Hepatocyte (in vitro differentiated cells): Measurements from ENCODE around the gene SNAPC2. TPM values are rescaled to one million over a fixed set of nuclear protein-coding genes. Genes with fewer than 3 reads are reported as not detected.
"Not testable (repeated sequence)": the region's sequence is repeated elsewhere in the genome, so short reads cannot be mapped to it uniquely, and the experiment has no call there.

Experiments
- DNase-seq: peaks from one replicate; pipeline ENCODE4 v3.0.0-alpha.2; 2016; ENCODE audit warnings: low spot score
- H2AFZ ChIP-seq: fragments of 200-600 bp; sonication (generic); 2 replicates; pipeline ENCODE4 v1.6.0; 2016; ENCODE audit warnings: antibody characterized with exemption, mild to moderate bottlenecking
- H3K27ac ChIP-seq: fragments of 200-600 bp; sonication (generic); 2 replicates; pipeline ENCODE4 v1.5.1; 2016; ENCODE audit warnings: mild to moderate bottlenecking
- H3K27me3 ChIP-seq: fragments of 200-600 bp; sonication (generic); 2 replicates; pipeline ENCODE4 v1.6.1; 2016
- H3K36me3 ChIP-seq: fragments of 200-600 bp; sonication (generic); replicated peaks from 2 replicates; pipeline ENCODE4 v1.5.1; 2016; ENCODE audit warnings: low read depth; ENCODE audit not compliant: insufficient read depth
- H3K4me1 ChIP-seq: fragments of 200-600 bp; sonication (generic); 2 replicates; pipeline ENCODE4 v1.5.1; 2016; ENCODE audit warnings: mild to moderate bottlenecking, moderate library complexity; ENCODE audit not compliant: insufficient read depth
- H3K4me2 ChIP-seq: fragments of 200-600 bp; sonication (generic); 2 replicates; pipeline ENCODE4 v1.6.0; 2016
- H3K4me3 ChIP-seq: fragments of 200-600 bp; sonication (generic); 2 replicates; pipeline ENCODE4 v1.5.1; 2016; ENCODE audit warnings: mild to moderate bottlenecking
- H3K79me2 ChIP-seq: fragments of 200-600 bp; sonication (generic); 2 replicates; pipeline ENCODE4 v1.6.0; 2017; ENCODE audit warnings: mild to moderate bottlenecking
- H3K9me2 ChIP-seq: fragments of 200-600 bp; sonication (generic); replicated peaks from 2 replicates; pipeline ENCODE4 v1.6.0; 2017; ENCODE audit warnings: mild to moderate bottlenecking; ENCODE audit not compliant: insufficient read depth
- H3K9me3 ChIP-seq: fragments of 200-600 bp; sonication (generic); 2 replicates; pipeline ENCODE4 v1.5.1; 2016; ENCODE audit warnings: low read depth, mild to moderate bottlenecking
- H4K20me1 ChIP-seq: fragments of 200-600 bp; sonication (generic); 2 replicates; pipeline ENCODE4 v1.6.0; 2016; ENCODE audit warnings: mild to moderate bottlenecking; ENCODE audit not compliant: insufficient read depth, poor library complexity, severe bottlenecking
- EZH2 ChIP-seq: fragments of 200-600 bp; sonication (generic); IDR thresholded peaks from 2 replicates; pipeline ENCODE4 v1.6.1; 2016; ENCODE audit warnings: antibody characterized with exemption, mild to moderate bottlenecking, borderline replicate concordance
- EZH2phosphoT487 ChIP-seq: fragments of 200-600 bp; sonication (generic); IDR thresholded peaks from one replicate; pipeline ENCODE4 v1.6.1; 2018; ENCODE audit warnings: antibody characterized with exemption, mild to moderate bottlenecking, low read depth, moderate library complexity; ENCODE audit not compliant: unreplicated experiment, severe bottlenecking
- WGBS: methylation state at CpG from one replicate; pipeline ENCODE4 v1.1.6; 2016; ENCODE audit warnings: low lambda C conversion rate; ENCODE audit errors: missing lambda C conversion rate; 5-methylcytosine and 5-hydroxymethylcytosine counted together
- polyA plus RNA-seq: library from polyadenylated mRNA; unstranded; fragments of >200 nt; fragmentation: Nextera tagmentation; extraction: Ambion mirVana; gene quantifications from 2 replicates; pipeline ENCODE4 v1.2.1, GENCODE V29; 2016
- total RNA-seq: library from RNA; depleted of rRNA; stranded (reverse); fragments of >200 nt; gene quantifications from 2 replicates; pipeline ENCODE4 v1.2.3, GENCODE V29; 2014
- TF ChIP-seq, protein P1 (sequence below): fragments of 200-600 bp; sonication (generic); IDR thresholded peaks from 2 replicates; pipeline ENCODE4 v1.5.1; 2016; ENCODE audit warnings: antibody characterized with exemption, mild to moderate bottlenecking; ENCODE audit not compliant: poor library complexity

Gene SNAPC2
- total and polyA plus RNA-seq, 2 experiments from 2014 or later, result 11.8 to 17.5 TPM

DNA sequence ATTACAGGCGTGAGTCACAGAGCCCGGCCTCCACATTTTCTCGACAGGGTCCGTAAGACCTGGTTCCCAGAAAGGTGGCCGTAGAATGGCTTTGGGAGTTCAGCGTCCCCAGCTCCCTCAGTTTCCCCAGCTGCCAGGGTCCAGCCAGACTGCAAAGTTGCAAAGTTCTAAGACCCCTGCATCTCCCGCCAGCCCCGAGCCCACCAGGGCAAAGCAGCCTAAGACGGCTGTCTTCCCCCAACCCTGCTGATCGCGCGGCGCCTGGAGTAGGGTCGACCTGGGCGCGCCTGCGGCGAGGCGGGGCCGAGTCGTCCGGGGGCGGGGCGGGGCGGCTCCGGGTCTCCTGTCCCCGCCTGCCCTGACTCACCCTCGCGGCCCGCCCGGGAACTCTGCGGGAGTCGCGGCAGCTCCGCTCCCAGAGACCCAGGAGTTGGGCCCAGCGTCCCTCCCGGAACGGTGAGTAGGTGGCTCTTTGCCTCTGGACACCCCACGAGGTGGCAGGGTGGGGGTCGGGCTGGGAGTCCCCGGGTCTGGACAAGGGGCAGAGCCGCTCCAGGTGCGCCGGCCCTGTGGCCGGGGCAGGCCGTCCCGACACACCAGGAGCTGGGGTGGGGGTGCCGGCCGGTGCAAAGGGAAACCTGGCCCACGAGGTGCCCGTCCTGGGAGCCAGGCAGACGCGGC is 31.9 kb upstream of the SNAPC2 start, which contains the start of gene LRRC8E:
Gene LRRC8E (plus strand): TSS at position 366 of the 681 bp plus-strand sequence. CDS start 7,094 bp downstream, outside the sequence.
- no peak within 1 kb of the TSS for H3K27ac ChIP-seq
- H3K9me3 ChIP-seq, result no peaks in the 10 kb centered on the region
- H3K9me2 ChIP-seq, result no peaks in the 10 kb centered on the region
- peak within 1 kb of the TSS; percentile 84 for H2AFZ ChIP-seq
- 14% methylated on average over 34 of the region's 53 CpGs for WGBS
- no peaks in the 10 kb centered on the region for H3K36me3 ChIP-seq
- TF ChIP-seq, protein P1, sequence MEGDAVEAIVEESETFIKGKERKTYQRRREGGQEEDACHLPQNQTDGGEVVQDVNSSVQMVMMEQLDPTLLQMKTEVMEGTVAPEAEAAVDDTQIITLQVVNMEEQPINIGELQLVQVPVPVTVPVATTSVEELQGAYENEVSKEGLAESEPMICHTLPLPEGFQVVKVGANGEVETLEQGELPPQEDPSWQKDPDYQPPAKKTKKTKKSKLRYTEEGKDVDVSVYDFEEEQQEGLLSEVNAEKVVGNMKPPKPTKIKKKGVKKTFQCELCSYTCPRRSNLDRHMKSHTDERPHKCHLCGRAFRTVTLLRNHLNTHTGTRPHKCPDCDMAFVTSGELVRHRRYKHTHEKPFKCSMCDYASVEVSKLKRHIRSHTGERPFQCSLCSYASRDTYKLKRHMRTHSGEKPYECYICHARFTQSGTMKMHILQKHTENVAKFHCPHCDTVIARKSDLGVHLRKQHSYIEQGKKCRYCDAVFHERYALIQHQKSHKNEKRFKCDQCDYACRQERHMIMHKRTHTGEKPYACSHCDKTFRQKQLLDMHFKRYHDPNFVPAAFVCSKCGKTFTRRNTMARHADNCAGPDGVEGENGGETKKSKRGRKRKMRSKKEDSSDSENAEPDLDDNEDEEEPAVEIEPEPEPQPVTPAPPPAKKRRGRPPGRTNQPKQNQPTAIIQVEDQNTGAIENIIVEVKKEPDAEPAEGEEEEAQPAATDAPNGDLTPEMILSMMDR, result no peak
- TF ChIP-seq EZH2 (no peak), EZH2phosphoT487 (no peak)
- peak; percentile 89 for DNase-seq
- peak within 1 kb of the TSS; percentile 99 for H3K4me2 ChIP-seq
- H3K27me3 ChIP-seq, result no peaks in the 10 kb centered on the region
- H4K20me1 ChIP-seq, result no peaks in the 10 kb centered on the region
- H3K4me3 ChIP-seq, result peak within 1 kb of the TSS; percentile 28
- peaks cover 2% of the 10 kb centered on the region for H3K79me2 ChIP-seq
- H3K4me1 ChIP-seq, result peaks cover 5% of the 10 kb centered on the region

DNA sequence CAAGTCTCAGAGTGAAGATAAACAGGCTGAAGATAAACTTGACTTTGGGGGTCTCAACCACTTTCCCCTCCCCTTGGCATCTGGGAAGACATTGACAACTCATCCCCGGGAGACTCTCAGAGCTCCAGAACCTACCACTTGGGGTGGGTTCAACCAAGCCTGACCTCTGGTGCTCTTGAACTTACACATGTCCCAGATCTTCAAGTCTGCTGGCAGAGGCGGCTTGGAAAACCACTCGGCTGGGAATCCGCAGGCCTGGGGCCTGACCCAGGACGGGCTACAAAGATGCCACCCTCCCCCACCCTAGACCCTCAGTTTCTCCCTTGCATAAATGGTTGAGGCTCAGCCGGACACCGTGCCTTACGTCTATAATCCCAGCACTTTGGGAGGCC is 31.3 kb upstream of the SNAPC2 start:
- peaks cover 2% of the 10 kb centered on the region for H3K79me2 ChIP-seq
- peak; percentile 3 for DNase-seq
- no peak overlapping the region for H3K27ac ChIP-seq
- peaks cover 5% of the 10 kb centered on the region for H3K4me1 ChIP-seq
- H3K9me3 ChIP-seq, result no peaks in the 10 kb centered on the region
- TF ChIP-seq EZH2, result no peak
- H3K36me3 ChIP-seq, result no peaks in the 10 kb centered on the region
- H4K20me1 ChIP-seq, result no peaks in the 10 kb centered on the region
- H3K27me3 ChIP-seq, result no peaks in the 10 kb centered on the region
- peak overlapping the region; percentile 99 for H3K4me2 ChIP-seq
- no peaks in the 10 kb centered on the region for H3K9me2 ChIP-seq
- peak overlapping the region; percentile 84 for H2AFZ ChIP-seq
- 78% methylated on average over 8 of the region's 8 CpGs for WGBS
- peak overlapping the region; percentile 28 for H3K4me3 ChIP-seq

DNA sequence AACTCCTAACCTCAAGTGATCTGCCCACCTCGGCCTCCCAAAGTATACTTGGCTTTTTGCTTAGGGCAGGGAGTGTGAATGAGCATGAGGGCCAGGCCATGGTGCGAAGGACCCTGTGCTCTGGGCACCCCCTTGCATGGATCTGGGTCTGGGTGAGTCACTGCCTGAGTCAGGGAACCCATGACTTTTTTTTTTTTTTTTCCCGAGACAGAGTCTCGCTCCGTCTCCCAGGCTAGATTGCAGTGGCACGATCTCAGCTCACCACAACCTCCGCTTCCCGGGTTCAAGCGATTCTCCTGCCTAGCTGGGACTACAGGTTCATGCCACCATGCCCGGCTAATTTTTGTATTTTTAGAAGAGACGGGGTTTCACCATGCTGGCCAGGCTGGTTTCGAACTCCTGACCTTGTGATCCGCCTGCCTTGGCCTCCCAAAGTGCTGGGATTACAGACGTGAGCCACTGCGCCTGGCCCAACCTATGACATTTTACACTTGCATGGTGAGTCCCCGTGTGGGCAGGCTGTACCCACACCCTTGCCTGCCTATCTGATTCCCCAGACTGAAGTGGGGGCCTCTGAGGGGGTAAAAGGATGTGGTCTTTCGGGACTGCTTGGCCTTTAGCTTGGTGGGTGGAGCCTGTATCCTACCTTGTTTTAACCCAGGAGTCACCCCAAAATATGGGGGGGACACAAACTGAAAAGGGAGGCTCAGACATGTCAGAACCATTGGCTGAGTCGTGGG is 26.6 kb upstream of the SNAPC2 start:
- not testable (repeated sequence) for H3K36me3 ChIP-seq, H3K9me3 ChIP-seq, H2AFZ ChIP-seq, H3K27ac ChIP-seq, H3K9me2 ChIP-seq, H3K4me1 ChIP-seq, H3K4me2 ChIP-seq, H4K20me1 ChIP-seq, H3K27me3 ChIP-seq, H3K79me2 ChIP-seq, H3K4me3 ChIP-seq
- WGBS, result 95% methylated on average over 18 of the region's 18 CpGs
- peak; percentile 13 for DNase-seq

DNA sequence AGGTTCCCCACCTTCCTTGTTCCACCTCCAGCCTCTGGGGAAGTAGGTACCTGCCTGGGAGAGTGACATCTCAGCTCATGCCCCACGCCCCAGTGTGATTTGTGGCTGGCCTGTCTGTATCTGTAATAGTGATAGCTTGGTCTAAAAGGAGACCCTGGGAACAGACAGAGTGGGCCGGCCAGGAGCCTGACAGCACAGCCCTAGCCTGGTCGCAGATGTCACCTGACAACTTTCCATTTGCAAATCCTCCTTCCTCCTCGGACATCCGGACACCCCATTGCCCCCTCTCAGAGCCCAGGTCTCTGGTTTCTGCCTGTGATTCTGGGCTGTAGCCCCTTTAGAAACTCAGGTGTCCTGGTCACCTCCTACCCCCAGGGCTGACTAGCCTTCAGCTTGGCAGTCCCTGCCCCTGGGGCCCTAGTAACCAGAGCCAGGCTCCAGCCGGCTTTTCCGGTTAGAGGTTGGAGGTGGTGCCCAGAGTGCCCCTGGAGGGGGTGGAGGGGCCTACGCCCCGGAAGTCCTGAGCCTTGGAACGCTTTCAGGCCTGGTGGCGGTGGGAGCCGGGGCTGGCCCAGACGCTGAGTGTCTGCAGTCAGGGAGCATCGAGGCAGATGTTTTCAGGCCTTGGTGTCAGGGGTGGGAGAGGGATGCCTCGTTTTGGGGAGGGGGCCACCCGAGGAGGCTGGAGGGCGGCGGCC is 25.4 kb upstream of the SNAPC2 start:
- H3K4me1 ChIP-seq, result no peaks in the 10 kb centered on the region
- H3K4me3 ChIP-seq, result no peak overlapping the region
- H3K27me3 ChIP-seq, result no peaks in the 10 kb centered on the region
- H4K20me1 ChIP-seq, result no peaks in the 10 kb centered on the region
- no peaks in the 10 kb centered on the region for H3K79me2 ChIP-seq
- peak; percentile 5 for DNase-seq
- H3K4me2 ChIP-seq, result no peak overlapping the region
- H2AFZ ChIP-seq, result no peak overlapping the region
- no peak overlapping the region for H3K27ac ChIP-seq
- H3K9me2 ChIP-seq, result no peaks in the 10 kb centered on the region
- TF ChIP-seq EZH2phosphoT487 (no peak), EZH2 (no peak)
- TF ChIP-seq, protein P1, result no peak
- H3K36me3 ChIP-seq, result no peaks in the 10 kb centered on the region
- H3K9me3 ChIP-seq, result no peaks in the 10 kb centered on the region
- 85% methylated on average over 18 of the region's 18 CpGs for WGBS
